ENCODE measurements around the gene B3GAT1. TPM values are rescaled to one million over a fixed set of nuclear protein-coding genes. Genes with fewer than 3 reads are reported as not detected.
A peak's percentile ranks its signal among the peaks of the same experiment; 100 is the strongest.
"Not testable (repeated sequence)": the region's sequence is repeated elsewhere in the genome, so short reads cannot be mapped to it uniquely, and the experiment has no call there.

B3GAT1 gene
- 9.9 and 12.8 TPM in 2 replicates for total RNA-seq (2014; rRNA removed; shearing (Covaris generic))

- Histone ChIP-seq H3K36me3 (replicated peaks; ENCODE audit: control insufficient read depth, insufficient read depth, low read length) (no peaks in the 10 kb centered on the region; the same call in 1 of the 2 replicates), H3K27me3 (ENCODE audit: control insufficient read depth, insufficient read depth, low read length) (peaks cover 25% of the 10 kb centered on the region), H3K4me3 (ENCODE audit: insufficient read depth, low read depth, low read length) (peak within 1 kb of the TSS; percentile 79)
- peak; percentile 94 for DNase-seq
Observed at GRCh38 chr11:134412203-134413042, at the start of gene B3GAT1. Gene B3GAT1 (minus strand): TSS chr11:134412242. CDS start chr11:134387659, 24,583 bp downstream.

GRCh38 chr11:134461621-134462020, 49.6 kb upstream of the B3GAT1 start:
- Histone ChIP-seq H3K36me3 (replicated peaks; ENCODE audit: control insufficient read depth, insufficient read depth, low read length) (no peaks in the 10 kb centered on the region), H3K27me3 (ENCODE audit: control insufficient read depth, insufficient read depth, low read length) (peaks cover 2% of the 10 kb centered on the region), H3K4me3 (ENCODE audit: insufficient read depth, low read depth, low read length) (no peak overlapping the region)
- DNase-seq = no peak

- no peaks in the 10 kb centered on the region for H3K36me3 ChIP-seq (replicated peaks; ENCODE audit: control insufficient read depth, insufficient read depth, low read length)
- no peak for DNase-seq
- H3K4me3 ChIP-seq (ENCODE audit: insufficient read depth, low read depth, low read length) = no peak overlapping the region
- H3K27me3 ChIP-seq (ENCODE audit: control insufficient read depth, insufficient read depth, low read length) = no peaks in the 10 kb centered on the region
Observed at GRCh38 chr11:134460881-134461280, 48.8 kb upstream of the B3GAT1 start.

- no peak for DNase-seq
- Histone ChIP-seq H3K27me3 (ENCODE audit: control insufficient read depth, insufficient read depth, low read length) (no peaks in the 10 kb centered on the region), H3K4me3 (ENCODE audit: insufficient read depth, low read depth, low read length) (no peak overlapping the region), H3K36me3 (replicated peaks; ENCODE audit: control insufficient read depth, insufficient read depth, low read length) (no peaks in the 10 kb centered on the region)
Observed at GRCh38 chr11:134460062-134460561, 48.1 kb upstream of the B3GAT1 start.

GRCh38 chr11:134459246-134460061, 47.4 kb upstream of the B3GAT1 start:
- Histone ChIP-seq H3K36me3 (replicated peaks; ENCODE audit: control insufficient read depth, insufficient read depth, low read length) (no peaks in the 10 kb centered on the region), H3K27me3 (ENCODE audit: control insufficient read depth, insufficient read depth, low read length) (no peaks in the 10 kb centered on the region), H3K4me3 (ENCODE audit: insufficient read depth, low read depth, low read length) (no peak overlapping the region)
- DNase-seq = no peak

GRCh38 chr11:134457411-134458007, 45.5 kb upstream of the B3GAT1 start:
- H3K36me3 ChIP-seq (replicated peaks; ENCODE audit: control insufficient read depth, insufficient read depth, low read length); DNase-seq; H3K4me3 ChIP-seq (ENCODE audit: insufficient read depth, low read depth, low read length); H3K27me3 ChIP-seq (ENCODE audit: control insufficient read depth, insufficient read depth, low read length): not testable (repeated sequence)

- H3K27me3 ChIP-seq (ENCODE audit: control insufficient read depth, insufficient read depth, low read length) = no peaks in the 10 kb centered on the region
- H3K4me3 ChIP-seq (ENCODE audit: insufficient read depth, low read depth, low read length) = no peak overlapping the region
- H3K36me3 ChIP-seq (replicated peaks; ENCODE audit: control insufficient read depth, insufficient read depth, low read length) = no peaks in the 10 kb centered on the region
- DNase-seq = no peak
Observed at GRCh38 chr11:134455516-134455915, 43.5 kb upstream of the B3GAT1 start.

GRCh38 chr11:134454146-134454690, 42.2 kb upstream of the B3GAT1 start:
- Histone ChIP-seq H3K27me3 (ENCODE audit: control insufficient read depth, insufficient read depth, low read length) (no peaks in the 10 kb centered on the region), H3K36me3 (replicated peaks; ENCODE audit: control insufficient read depth, insufficient read depth, low read length) (no peaks in the 10 kb centered on the region), H3K4me3 (ENCODE audit: insufficient read depth, low read depth, low read length) (no peak overlapping the region)
- DNase-seq = no peak

GRCh38 chr11:134453441-134453840, 41.4 kb upstream of the B3GAT1 start:
- Histone ChIP-seq H3K27me3 (ENCODE audit: control insufficient read depth, insufficient read depth, low read length) (no peaks in the 10 kb centered on the region), H3K4me3 (ENCODE audit: insufficient read depth, low read depth, low read length) (no peak overlapping the region), H3K36me3 (replicated peaks; ENCODE audit: control insufficient read depth, insufficient read depth, low read length) (no peaks in the 10 kb centered on the region)
- no peak for DNase-seq

GRCh38 chr11:134452838-134453155, 40.8 kb upstream of the B3GAT1 start:
- Histone ChIP-seq H3K4me3 (ENCODE audit: insufficient read depth, low read depth, low read length) (no peak overlapping the region), H3K36me3 (replicated peaks; ENCODE audit: control insufficient read depth, insufficient read depth, low read length) (no peaks in the 10 kb centered on the region), H3K27me3 (ENCODE audit: control insufficient read depth, insufficient read depth, low read length) (no peaks in the 10 kb centered on the region)
- DNase-seq = no peak

- Histone ChIP-seq H3K36me3 (replicated peaks; ENCODE audit: control insufficient read depth, insufficient read depth, low read length) (no peaks in the 10 kb centered on the region), H3K4me3 (ENCODE audit: insufficient read depth, low read depth, low read length) (no peak overlapping the region), H3K27me3 (ENCODE audit: control insufficient read depth, insufficient read depth, low read length) (no peaks in the 10 kb centered on the region)
- no peak for DNase-seq
Observed at GRCh38 chr11:134452026-134452837, 40.2 kb upstream of the B3GAT1 start.

- no peaks in the 10 kb centered on the region for H3K36me3 ChIP-seq (replicated peaks; ENCODE audit: control insufficient read depth, insufficient read depth, low read length)
- DNase-seq = no peak
- no peak overlapping the region for H3K4me3 ChIP-seq (ENCODE audit: insufficient read depth, low read depth, low read length)
- H3K27me3 ChIP-seq (ENCODE audit: control insufficient read depth, insufficient read depth, low read length) = no peaks in the 10 kb centered on the region; the same call in 1 of the 2 replicates
Observed at GRCh38 chr11:134450186-134450585, 38.1 kb upstream of the B3GAT1 start.

- Histone ChIP-seq H3K27me3 (ENCODE audit: control insufficient read depth, insufficient read depth, low read length) (no peaks in the 10 kb centered on the region; the same call in 1 of the 2 replicates), H3K4me3 (ENCODE audit: insufficient read depth, low read depth, low read length) (no peak overlapping the region), H3K36me3 (replicated peaks; ENCODE audit: control insufficient read depth, insufficient read depth, low read length) (no peaks in the 10 kb centered on the region)
- DNase-seq = peak; percentile 91
Observed at GRCh38 chr11:134449713-134450112, 37.7 kb upstream of the B3GAT1 start.

GRCh38 chr11:134449051-134449450, 37.0 kb upstream of the B3GAT1 start:
- no peaks in the 10 kb centered on the region for H3K36me3 ChIP-seq (replicated peaks; ENCODE audit: control insufficient read depth, insufficient read depth, low read length)
- DNase-seq = no peak
- no peak overlapping the region for H3K4me3 ChIP-seq (ENCODE audit: insufficient read depth, low read depth, low read length)
- H3K27me3 ChIP-seq (ENCODE audit: control insufficient read depth, insufficient read depth, low read length) = no peaks in the 10 kb centered on the region; the same call in 1 of the 2 replicates

Measured in H7 (cell line).